Effector memory CD4-positive, alpha-beta T cell (primary cell): ENCODE data around the gene LVRN.

Experiments used
- DNase-seq, 3 donors: peaks; one replicate each; pipeline ENCODE4 v3.0.0-alpha.2; 2020
- H3K27ac ChIP-seq: 2 replicates; pipeline ENCODE4 v1.7.0; 2013; ENCODE audit warnings: mild to moderate bottlenecking, low read length, moderate library complexity; ENCODE audit not compliant: insufficient read depth, poor library complexity, severe bottlenecking
- H3K27me3 ChIP-seq: replicated peaks from 2 replicates; pipeline ENCODE4 v1.7.0; 2013; ENCODE audit warnings: mild to moderate bottlenecking, low read length; ENCODE audit not compliant: insufficient read depth, control insufficient read depth, poor library complexity, severe bottlenecking
- H3K36me3 ChIP-seq: 2 replicates; pipeline ENCODE4 v1.7.0; 2013; ENCODE audit warnings: mild to moderate bottlenecking, low read length, moderate library complexity; ENCODE audit not compliant: control insufficient read depth, insufficient read depth
- H3K4me1 ChIP-seq: 2 replicates; pipeline ENCODE4 v1.7.0; 2013; ENCODE audit warnings: low read length, mild to moderate bottlenecking; ENCODE audit not compliant: control insufficient read depth, insufficient read depth, poor library complexity, severe bottlenecking
- H3K4me3 ChIP-seq: 2 replicates; pipeline ENCODE4 v1.7.0; 2013; ENCODE audit warnings: low read length, low read depth, mild to moderate bottlenecking; ENCODE audit not compliant: insufficient read depth, poor library complexity, severe bottlenecking
- H3K9me3 ChIP-seq: 2 replicates; pipeline ENCODE4 v1.7.0; 2013; ENCODE audit warnings: mild to moderate bottlenecking, low read length, moderate library complexity; ENCODE audit not compliant: control insufficient read depth

The LVRN gene

DNA sequence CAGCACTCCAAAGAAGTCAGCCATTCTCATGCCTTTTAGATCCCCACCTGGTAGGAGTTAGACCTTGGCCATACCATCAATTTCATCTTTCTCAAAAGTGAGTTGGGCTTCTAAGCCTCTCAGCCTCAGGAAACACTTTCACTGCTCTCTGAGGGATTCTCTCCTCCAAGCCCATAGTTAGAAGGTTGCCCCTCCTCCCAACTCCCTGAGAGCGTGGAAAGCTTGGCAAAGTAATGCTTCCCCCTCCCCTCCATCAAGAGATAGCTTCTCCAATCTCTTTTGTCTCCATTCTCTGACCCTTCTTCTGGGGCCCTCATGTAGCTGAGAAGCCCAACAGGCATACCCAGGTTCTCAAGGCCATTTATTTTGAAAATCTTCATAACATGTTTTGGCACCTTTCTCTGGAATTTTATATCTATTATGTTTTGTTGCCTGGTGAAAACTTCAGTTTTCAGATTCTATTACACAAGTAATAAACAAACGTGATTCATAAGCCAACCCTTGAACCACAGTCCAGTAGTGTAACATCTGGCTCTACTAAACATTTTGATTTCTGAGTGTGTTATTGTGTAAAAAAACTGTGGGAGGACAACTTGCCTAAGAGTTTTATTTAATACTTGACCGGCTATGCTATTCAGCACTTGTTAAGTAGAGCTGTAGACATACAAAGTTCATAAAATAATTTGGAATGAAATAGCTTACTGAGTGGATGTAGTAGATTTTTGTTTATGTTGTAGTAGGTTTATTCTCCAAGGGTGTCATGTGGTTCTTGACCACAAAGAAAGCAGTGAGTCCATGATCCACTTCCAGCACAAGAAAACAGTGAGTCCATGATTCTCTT, 17.1 kb downstream of the LVRN start:
- Histone ChIP-seq H3K4me1 (no peaks in the 10 kb centered on the region), H3K9me3 (no peaks in the 10 kb centered on the region), H3K36me3 (no peaks in the 10 kb centered on the region), H3K27me3 (no peaks in the 10 kb centered on the region), H3K27ac (no peak overlapping the region), H3K4me3 (no peak overlapping the region)
- no peak for DNase-seq

DNA sequence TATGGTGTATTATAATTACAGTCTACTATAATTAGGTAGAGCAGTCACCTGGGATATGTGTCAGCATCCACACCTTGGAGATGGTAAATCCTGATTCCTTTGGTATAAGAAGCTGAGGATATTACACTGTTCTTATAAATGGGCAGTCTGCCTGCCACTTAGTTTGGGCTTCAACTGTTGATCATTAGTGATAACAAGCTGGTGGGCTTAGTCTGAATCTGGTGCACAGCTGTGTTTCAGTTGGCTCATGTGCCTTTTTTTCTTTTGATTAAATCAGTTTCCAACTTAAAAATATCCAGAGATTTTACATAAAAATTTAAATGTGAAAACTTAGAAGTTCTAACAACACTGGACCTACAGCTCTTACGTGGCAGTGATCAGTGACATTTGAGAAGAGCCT, 21.2 kb downstream of the LVRN start:
- Histone ChIP-seq H3K4me3 (no peak overlapping the region), H3K9me3 (no peaks in the 10 kb centered on the region), H3K27ac (no peak overlapping the region), H3K36me3 (no peaks in the 10 kb centered on the region), H3K4me1 (no peaks in the 10 kb centered on the region), H3K27me3 (no peaks in the 10 kb centered on the region)
- DNase-seq = no peak

DNA sequence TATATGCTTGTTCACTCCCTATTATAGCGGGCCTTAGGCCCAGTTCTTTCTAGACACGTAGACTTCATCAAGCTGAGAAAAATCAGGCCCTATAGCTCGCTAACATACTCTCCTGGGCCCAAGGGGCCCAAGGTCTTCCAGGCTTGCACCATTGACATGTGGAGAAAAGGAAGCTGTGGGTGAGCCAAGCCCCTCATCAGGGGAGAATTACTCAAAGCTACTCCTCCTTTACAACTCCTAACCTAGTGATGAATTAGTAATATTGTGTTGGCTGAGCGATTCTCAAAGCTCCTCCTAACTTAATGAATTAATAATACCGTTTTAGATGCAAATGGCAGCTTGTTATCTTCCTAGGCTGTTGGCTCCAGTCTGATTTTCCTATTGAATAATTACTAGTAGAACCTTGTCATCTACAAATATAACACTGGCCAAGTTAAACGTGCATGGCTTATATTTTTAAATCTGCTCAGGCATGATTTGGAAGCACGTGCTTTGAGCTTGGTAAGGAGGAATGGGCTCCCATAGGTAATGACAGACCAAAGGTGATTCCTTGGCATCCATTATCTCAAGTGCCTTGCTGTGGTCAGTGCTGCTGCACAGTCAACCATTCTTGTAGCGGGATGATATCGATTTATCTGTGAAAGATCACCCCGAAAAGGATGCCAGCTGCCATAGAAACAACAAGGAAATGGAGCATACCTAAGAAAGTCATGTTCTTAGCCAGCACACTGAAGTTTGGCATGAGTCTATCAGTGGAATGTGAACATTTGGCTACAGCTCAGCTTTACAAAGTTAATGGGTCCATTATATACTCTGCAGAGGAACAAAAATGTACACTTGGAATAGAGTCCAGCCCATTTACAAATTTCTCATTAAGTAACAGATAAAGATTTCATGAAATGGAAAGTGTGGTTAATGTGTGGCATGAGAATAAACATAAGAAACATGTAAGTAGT, 23.8 kb downstream of the LVRN start:
- no peaks in the 10 kb centered on the region for H3K27me3 ChIP-seq
- H3K27ac ChIP-seq = no peak overlapping the region
- no peak for DNase-seq
- H3K36me3 ChIP-seq = no peaks in the 10 kb centered on the region
- H3K4me1 ChIP-seq = no peaks in the 10 kb centered on the region
- no peaks in the 10 kb centered on the region for H3K9me3 ChIP-seq
- H3K4me3 ChIP-seq = no peak overlapping the region

DNA sequence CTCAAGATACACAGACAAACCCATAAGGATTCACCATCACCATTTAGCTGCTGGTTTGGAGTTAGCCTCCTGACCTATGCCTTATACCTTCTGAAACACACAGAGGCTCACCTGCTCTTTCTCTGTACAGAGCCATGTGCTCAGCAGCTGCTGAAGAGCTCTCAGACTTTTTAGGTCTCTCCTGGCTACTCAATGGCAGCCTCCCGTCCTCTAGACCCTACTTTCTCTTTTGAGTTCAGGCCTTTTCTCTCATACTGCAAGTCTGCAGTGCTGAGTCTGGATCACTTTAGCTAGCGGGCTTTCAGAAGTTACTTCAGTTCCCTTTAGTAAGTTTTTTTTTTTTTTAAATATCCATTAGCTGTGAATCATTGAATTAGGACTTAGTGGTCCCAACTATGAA, 25.7 kb downstream of the LVRN start:
- H3K4me3 ChIP-seq = no peak overlapping the region
- DNase-seq = no peak
- no peaks in the 10 kb centered on the region for H3K9me3 ChIP-seq
- no peaks in the 10 kb centered on the region for H3K36me3 ChIP-seq
- no peaks in the 10 kb centered on the region for H3K27me3 ChIP-seq
- H3K27ac ChIP-seq = no peak overlapping the region
- no peaks in the 10 kb centered on the region for H3K4me1 ChIP-seq

DNA sequence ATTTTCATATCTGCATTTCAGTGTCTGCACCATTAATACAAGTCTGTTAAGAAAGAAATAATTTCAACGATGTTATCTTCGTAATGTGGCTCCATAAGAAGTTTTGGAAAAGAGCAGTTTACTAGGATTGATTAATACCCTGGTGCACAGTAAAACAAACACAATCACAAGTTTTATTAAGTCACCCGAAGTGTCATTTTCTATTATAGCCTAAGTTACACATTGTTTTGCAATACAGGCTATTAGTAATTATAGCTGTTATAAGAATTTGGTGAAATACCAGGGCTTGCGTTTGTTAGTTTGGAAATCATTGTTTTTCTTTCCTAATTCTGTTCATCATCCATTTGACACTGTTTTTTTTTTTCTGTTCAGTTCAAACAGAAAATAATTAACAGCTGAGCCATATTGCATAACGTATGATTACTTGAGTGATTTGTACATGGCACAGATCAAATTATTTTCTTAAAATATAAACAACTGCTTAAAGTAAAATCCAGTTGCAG, 30.6 kb downstream of the LVRN start:
- no peaks in the 10 kb centered on the region for H3K4me1 ChIP-seq
- no peak overlapping the region for H3K4me3 ChIP-seq
- DNase-seq = no peak
- no peaks in the 10 kb centered on the region for H3K27me3 ChIP-seq
- H3K9me3 ChIP-seq = no peaks in the 10 kb centered on the region
- H3K36me3 ChIP-seq = no peaks in the 10 kb centered on the region
- H3K27ac ChIP-seq = no peak overlapping the region

DNA sequence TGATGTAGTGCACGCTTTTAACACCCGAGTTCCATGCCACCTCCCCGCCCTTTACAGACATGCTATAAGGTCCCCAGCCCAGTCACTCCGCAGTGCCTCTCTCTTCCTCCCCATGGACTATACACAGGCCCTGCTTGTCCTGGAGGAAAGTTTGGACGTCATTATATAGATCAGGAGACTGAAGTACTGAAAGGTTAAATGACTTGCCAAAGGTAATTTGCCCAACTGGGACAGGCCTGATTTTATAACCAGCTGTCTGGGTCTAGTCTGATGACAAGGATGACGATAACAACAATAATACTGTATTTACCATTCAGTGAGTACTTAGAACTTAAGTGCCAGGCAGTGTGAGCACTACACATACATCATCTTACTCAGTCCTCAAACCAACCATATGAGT, 33.1 kb downstream of the LVRN start:
- no peak for DNase-seq
- H3K27ac ChIP-seq = no peak overlapping the region
- no peaks in the 10 kb centered on the region for H3K4me1 ChIP-seq
- no peaks in the 10 kb centered on the region for H3K36me3 ChIP-seq
- H3K9me3 ChIP-seq = no peaks in the 10 kb centered on the region
- no peaks in the 10 kb centered on the region for H3K27me3 ChIP-seq
- no peak overlapping the region for H3K4me3 ChIP-seq

DNA sequence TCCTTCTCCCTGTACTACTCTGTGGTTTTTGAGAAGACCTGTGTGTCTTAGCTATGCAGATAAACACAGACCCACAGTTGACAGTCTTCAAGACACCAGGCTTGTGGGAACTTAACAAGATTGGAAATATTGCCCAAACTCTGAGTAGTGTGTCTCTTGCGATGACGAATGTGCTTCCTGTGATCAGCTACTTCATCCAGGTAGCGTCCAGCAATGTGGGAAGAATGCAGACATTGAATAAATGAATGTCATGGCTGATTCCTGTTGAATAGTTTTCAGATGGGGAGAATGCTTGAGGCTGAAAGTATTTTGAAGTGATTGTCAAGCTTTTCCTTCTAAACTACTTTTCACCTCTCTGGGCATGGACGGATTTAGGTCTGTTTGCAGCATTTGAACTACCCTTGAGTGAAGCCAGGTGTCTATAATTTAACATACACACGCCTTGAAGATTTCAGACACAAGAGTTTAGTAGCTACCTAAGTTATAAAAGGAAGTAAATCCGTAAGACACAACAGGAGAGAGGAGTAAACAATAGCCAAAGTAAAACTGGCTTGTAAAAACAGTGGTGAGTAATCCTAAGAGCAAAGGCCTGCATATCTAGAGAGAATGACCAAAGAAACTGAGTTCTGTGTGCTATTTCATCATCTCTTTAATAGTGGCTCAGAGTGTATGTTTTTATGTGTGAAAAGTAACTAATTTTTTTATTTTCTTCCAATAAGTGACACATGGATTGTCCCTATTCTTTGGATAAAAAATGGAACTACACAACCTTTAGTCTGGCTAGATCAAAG, 40.0 kb downstream of the LVRN start:
- H3K27me3 ChIP-seq = no peaks in the 10 kb centered on the region
- H3K36me3 ChIP-seq = no peaks in the 10 kb centered on the region
- no peaks in the 10 kb centered on the region for H3K9me3 ChIP-seq
- no peak for DNase-seq
- H3K27ac ChIP-seq = no peak overlapping the region
- H3K4me1 ChIP-seq = no peaks in the 10 kb centered on the region
- H3K4me3 ChIP-seq = no peak overlapping the region

DNA sequence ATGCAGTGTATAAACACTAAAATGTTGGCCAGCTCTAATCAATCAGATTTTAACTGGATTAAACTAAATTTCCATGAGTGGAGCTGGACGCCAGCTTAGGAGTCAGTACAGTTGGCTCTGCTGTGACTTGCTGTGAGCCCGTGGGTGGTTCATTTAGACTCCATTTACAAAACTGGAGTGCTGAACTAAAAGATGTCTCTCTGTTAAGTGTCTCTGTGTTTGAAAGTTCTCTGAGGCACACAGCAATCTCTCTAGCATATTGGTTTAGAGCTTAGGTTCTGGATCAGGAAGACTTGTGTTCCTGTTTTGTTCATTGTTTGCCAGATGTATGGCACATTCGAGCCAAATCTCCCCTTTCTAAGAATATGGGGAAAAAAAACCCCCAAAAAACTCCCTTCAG, 42.0 kb downstream of the LVRN start:
- no peaks in the 10 kb centered on the region for H3K9me3 ChIP-seq
- no peak overlapping the region for H3K27ac ChIP-seq
- no peaks in the 10 kb centered on the region for H3K36me3 ChIP-seq
- no peaks in the 10 kb centered on the region for H3K27me3 ChIP-seq
- H3K4me3 ChIP-seq = no peak overlapping the region
- no peak for DNase-seq
- H3K4me1 ChIP-seq = no peaks in the 10 kb centered on the region

DNA sequence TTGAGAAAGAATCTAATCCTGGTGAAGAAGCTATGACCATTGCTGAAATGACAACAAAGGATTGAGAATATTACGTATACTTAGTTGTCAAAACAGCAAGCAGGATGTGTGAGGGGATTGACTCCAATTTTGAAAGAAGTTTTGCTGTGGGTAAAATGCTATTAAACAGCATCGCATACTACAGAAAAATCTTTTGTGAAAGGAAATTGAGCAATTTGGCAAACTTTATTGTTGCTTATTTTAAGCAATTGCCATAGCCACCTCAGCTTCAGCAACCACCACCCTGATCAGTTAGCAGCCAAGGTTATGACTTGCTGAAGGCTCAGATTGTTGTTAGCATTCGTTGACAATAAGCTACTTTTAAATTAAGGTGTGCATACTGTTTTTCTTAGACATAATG, 47.5 kb downstream of the LVRN start:
- DNase-seq = no peak
- Histone ChIP-seq H3K36me3 (no peaks in the 10 kb centered on the region), H3K27me3 (no peaks in the 10 kb centered on the region), H3K4me3 (no peak overlapping the region), H3K27ac (no peak overlapping the region), H3K9me3 (no peaks in the 10 kb centered on the region), H3K4me1 (no peaks in the 10 kb centered on the region)
